H4 (cell line): ENCODE measurements around the gene ZNF665. TPM values are rescaled to one million over a fixed set of nuclear protein-coding genes. Genes with fewer than 3 reads are reported as not detected.
"Not testable (repeated sequence)": the region's sequence is repeated elsewhere in the genome, so short reads cannot be mapped to it uniquely, and the experiment has no call there.

Experiments
- DNase-seq: peaks from one replicate; pipeline ENCODE4 v3.0.0-alpha.2; 2015; ENCODE audit warnings: low spot score
- total RNA-seq: library from RNA; depleted of rRNA; stranded (reverse); fragments of >200 nt; shearing (Covaris generic); gene quantifications from 2 replicates; pipeline ENCODE4 v1.2.3, GENCODE V29; 2014; rRNA removed

Gene ZNF665
- total RNA-seq: 2.9 and 5.2 TPM in 2 replicates

GRCh38 chr19:53192771-53193534 lies at the start of gene ZNF665:
TSS of gene ZNF665 (minus strand) at chr19:53193358. CDS start at chr19:53182898, 10,460 bp downstream.
- peak; percentile 82 for DNase-seq

DNA sequence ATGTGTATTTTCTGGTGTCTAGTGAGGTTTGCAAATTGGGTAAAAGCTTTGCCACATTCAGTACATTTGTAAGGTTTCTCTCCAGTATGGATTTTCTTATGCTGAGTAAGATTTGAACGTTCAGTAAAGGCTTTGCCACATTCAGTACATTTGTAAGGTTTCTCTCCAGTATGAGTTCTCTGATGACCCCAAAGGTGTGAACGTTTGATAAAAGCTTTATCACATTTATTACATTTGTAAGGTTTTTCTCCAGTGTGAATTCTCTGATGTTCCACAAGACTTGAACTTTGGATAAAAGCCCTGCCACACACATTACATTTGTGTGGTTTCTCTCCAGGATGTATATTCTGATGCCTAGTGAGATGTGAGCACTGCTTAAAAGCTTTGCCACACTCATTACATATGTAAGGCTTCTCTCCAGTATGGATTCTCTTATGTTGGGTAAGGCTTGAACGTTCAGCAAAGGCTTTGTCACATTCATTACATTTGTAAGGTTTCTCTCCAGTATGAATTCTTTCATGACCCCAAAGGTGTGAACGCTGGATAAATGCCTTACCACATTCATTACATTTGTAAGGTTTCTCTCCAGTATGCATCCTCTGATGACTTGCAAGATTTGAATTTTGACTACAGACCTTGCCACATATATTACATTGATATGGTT lies 44.1 kb upstream of the ZNF665 start:
- no peak for DNase-seq

DNA sequence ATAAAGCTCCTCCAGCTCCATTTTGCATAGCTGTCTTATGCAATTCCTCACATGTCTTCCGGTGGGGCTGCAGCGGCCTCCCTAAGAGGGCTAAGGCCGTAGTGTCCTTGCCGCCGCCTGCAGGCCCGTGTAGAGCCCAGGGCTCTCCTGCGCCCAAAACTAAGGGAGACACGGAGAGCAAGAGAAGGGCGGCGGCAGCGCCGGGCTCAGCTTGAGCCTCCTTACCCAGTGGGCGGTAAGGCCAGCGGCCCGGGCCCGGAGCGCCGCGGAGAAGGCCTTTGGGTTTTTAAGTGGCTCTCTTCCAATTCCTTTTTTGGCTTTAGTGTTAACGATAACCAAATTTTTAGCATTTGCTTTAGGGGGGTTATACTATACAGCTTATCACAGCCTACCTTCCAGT lies 31.4 kb upstream of the ZNF665 start:
- no peak for DNase-seq

DNA sequence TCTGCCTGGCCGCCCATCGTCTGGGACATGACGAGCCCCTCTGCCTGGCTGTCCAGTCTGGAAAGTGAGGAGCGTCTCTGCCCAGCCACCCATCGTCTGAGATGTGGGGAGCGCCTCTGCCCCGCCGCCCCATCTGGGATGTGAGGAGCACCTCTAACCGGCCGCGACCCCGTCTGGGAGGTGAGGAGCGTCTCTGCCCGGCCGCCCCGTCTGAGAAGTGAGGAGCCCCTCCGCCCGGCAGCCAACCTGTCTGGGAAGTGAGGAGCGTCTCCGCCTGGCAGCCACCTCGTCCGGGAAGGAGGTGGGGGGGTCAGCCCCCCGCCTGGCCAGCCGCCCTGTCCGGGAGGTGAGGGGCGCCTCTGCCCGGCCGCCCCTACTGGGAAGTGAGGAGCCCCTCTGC lies 29.6 kb upstream of the ZNF665 start:
- not testable (repeated sequence) for DNase-seq

DNA sequence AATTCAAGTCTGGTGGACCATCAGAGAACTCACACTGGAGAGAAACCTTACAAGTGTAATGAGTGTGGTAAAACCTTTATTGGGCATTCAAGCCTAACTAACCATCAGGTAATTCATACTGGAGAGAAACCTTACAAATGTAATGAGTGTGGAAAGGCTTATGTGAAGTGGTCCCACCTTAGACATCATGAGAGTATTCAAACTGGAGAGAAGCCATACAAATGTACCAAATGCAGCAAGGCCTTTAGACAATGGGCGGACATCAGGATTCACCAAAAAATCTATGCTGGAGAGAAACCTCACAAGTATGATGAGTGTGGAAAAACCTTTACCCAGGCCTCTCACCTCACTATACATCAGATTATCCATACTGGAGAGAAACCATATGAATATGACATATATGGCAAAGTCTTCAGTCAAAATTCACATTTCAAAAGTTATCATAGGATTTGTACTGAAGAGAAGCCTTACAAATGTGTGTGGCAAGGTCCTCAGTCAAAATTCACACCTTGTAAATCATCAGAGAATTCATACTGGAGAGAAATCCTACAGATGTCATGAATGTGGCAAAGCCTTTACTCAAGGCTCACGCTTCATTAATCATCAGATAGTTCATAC lies 19.7 kb upstream of the ZNF665 start:
- no peak for DNase-seq

GRCh38 chr19:53211554-53211953 lies 18.4 kb upstream of the ZNF665 start:
- not testable (repeated sequence) for DNase-seq

- DNase-seq: peak; percentile 59
Measured at GRCh38 chr19:53196777-53197396, 3.7 kb upstream of the ZNF665 start.

- peak; percentile 87 for DNase-seq
Measured at GRCh38 chr19:53195265-53195903, 2.2 kb upstream of the ZNF665 start.

DNA sequence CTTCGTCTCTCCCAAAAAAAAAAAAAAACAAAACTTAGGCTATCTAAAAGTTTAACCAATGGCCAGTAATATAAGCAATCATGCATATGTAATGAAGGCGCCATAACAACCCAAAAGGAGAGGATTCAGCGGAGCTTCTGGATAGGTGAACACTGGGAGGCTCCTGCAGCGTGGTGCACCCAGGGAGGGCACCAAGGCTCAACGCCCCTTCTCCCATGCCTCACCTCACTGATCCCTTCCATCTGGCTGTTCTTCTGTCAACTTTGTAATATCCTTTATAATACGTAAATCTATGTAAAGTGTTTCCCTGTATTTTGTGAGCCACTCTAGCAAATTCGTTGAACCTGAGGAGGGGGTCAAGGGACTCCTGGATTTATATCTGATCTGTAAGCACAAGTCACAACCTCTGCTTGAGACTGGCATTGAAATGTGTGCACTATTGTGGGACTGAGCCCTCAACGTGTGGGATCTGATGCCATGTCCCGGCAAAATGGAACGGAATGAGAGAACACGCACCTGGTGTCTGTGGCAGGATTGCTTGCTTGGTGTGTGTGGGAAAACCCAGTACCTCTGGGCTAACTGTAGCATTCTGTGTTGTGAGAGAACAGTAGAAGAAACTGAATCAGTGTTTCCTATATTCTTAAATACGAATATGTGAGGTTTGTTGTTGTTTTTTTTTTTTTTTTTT lies 521 bp upstream of the ZNF665 start:
- DNase-seq: no peak

DNA sequence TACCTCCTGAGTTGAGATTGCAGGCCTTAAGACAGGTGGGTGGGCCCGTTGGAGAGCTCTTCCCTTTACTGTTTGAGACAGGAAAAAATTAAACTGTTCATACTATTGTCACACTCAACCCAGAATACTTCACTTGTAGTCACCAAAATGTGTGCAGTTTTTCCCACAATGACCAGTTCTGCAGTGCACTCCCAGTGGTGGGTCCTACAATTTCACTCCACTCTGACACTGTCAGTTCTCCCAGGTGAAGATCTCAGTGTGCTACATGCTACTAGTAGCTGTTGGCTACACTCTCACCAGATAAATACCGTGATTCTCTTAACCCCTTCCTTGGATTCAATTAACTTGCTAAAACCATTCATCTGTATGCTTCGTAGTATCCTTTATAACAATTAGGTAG lies 2.9 kb downstream of the ZNF665 start:
- no peak for DNase-seq

- DNase-seq: not testable (repeated sequence)
Measured at GRCh38 chr19:53189691-53190198, 3.4 kb downstream of the ZNF665 start.

DNA sequence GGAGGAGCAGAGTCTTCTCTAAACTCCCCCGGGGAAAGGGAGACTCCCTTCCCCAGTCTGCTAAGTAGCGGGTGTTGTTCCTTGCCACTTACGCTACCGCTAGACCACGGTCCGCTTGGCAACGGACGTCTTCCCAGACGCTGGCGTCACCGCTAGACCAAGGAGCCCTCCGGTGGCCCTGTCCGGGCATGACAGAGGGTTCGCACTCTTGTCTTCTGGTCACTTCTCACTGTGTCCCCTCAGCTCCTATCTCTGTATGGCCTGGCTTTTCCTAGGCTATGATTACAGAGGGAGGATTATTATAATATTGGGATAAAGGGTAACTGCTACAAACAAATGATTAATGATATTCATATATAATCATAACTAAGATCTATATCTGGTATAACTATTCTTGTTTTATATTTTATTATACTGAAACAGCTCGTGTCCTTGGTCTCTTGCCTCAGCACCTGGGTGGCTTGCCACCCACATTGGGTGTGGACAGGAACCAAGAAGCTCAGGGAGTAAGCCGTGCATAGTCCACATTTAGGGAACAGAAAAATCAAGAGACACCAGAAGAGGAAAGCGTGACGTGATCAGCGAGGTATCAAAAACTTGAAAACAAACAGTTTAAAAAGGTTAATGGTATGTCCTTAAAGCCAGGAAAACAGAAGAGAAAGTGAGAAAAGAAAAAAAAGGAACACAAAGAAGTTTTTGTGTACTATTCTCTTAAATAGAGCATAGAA lies 7.8 kb downstream of the ZNF665 start:
- DNase-seq: not testable (repeated sequence)

GRCh38 chr19:53183146-53183764 lies 9.9 kb downstream of the ZNF665 start:
- peak; percentile 35 for DNase-seq

- DNase-seq: peak; percentile 58
Measured at GRCh38 chr19:53182202-53182601, 11.0 kb downstream of the ZNF665 start.

GRCh38 chr19:53177986-53178385 lies 15.2 kb downstream of the ZNF665 start:
- no peak for DNase-seq

- DNase-seq: no peak
Measured at GRCh38 chr19:53172889-53173288, 20.3 kb downstream of the ZNF665 start.

DNA sequence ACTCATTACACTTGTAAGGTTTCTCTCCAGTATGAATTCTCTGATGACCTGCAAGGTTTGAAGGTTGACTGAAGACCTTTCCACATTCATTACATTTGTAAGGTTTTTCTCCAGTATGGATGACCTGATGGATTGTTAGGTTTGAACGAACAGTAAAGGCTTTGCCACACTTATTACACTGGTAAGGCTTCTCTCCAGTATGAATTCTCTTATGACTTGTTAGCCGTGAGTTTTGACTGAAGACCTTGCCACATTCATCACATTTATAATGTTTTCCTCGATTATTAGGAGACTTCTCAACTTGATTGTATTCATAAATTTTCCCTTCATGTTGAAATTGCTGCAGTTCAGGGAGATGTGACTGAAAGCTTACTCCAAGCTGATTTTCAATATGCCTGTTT lies 27.5 kb downstream of the ZNF665 start:
- DNase-seq: no peak

- no peak for DNase-seq
Measured at GRCh38 chr19:53161123-53161522, 32.0 kb downstream of the ZNF665 start.

GRCh38 chr19:53160350-53160749 lies 32.8 kb downstream of the ZNF665 start:
- DNase-seq: no peak

GRCh38 chr19:53158119-53158656 lies 35.0 kb downstream of the ZNF665 start:
- peak; percentile 29 for DNase-seq
